ENCODE data around the gene MELTF.

GRCh38 chr3:197012540-197012883, 17.1 kb downstream of the MELTF start:
- TF ChIP-seq ZNF274 (IDR thresholded peaks at IDR 0.05; ENCODE audit: low read depth, low read length) (no peak), YY1 (IDR thresholded peaks at IDR 0.05; ENCODE audit: insufficient read depth, insufficient read length) (no peak), SUZ12 (IDR thresholded peaks at IDR 0.05; ENCODE audit: extremely low read depth, insufficient read depth, insufficient read length) (no peak)

All from NT2/D1 (cell line).